HepG2 (cell line): ENCODE measurements around the gene GARIN5A. TPM values are rescaled to one million over a fixed set of nuclear protein-coding genes. Genes with fewer than 3 reads are reported as not detected.

Experiments
- ELF1 ChIP-seq: sonication (generic); formaldehyde crosslinking; IDR thresholded peaks from 2 replicates; pipeline ENCODE4 v1.4.0; 2020; ENCODE audit warnings: missing genetic modification reagents
- HNF4A ChIP-seq: sonication (generic); formaldehyde crosslinking; IDR thresholded peaks from 2 replicates; pipeline ENCODE4 v1.4.0; 2020; ENCODE audit warnings: missing genetic modification reagents
- KLF11 ChIP-seq: IDR thresholded peaks from 2 replicates; pipeline ENCODE4 v1.6.1; 2016; ENCODE audit warnings: missing compliant biosample characterization
- RXRA ChIP-seq: sonication (generic); formaldehyde crosslinking; IDR thresholded peaks from 2 replicates; pipeline ENCODE4 v1.5.1; 2020; ENCODE audit warnings: missing genetic modification reagents
- SOX5 ChIP-seq: IDR thresholded peaks from 2 replicates; pipeline ENCODE4 v1.6.1; 2016; ENCODE audit warnings: borderline replicate concordance
- SP1 ChIP-seq, 2 experiments: fragments of 450-650 bp in 1 of 2; sonication (generic) in 1 of 2; formaldehyde crosslinking in 1 of 2; IDR thresholded peaks; 2 replicates each; pipeline versions ENCODE4 v1.4.0 to v1.6.1; 2016 to 2020; ENCODE audit warnings: missing genetic modification reagents in 1 of 2
- TBX2 ChIP-seq: sonication (generic); formaldehyde crosslinking; IDR thresholded peaks from 2 replicates; pipeline ENCODE4 v1.5.0; 2020; ENCODE audit warnings: missing genetic modification reagents, mild to moderate bottlenecking, borderline replicate concordance
- TEAD2 ChIP-seq: sonication (generic); formaldehyde crosslinking; IDR thresholded peaks from 2 replicates; pipeline ENCODE4 v1.9.0; 2021; ENCODE audit warnings: missing genetic modification reagents
- ZBTB20 ChIP-seq: sonication (generic); formaldehyde crosslinking; IDR thresholded peaks from 2 replicates; pipeline ENCODE4 v1.8.1; 2023; ENCODE audit warnings: missing genetic modification reagents, low read depth, mild to moderate bottlenecking, borderline replicate concordance
- ZEB1 ChIP-seq: IDR thresholded peaks from 2 replicates; pipeline ENCODE4 v1.6.1; 2012; ENCODE audit warnings: mild to moderate bottlenecking, low read depth, inconsistent platforms; ENCODE audit not compliant: insufficient replicate concordance
- ZMYM3 ChIP-seq: sonication (generic); formaldehyde crosslinking; IDR thresholded peaks from 2 replicates; pipeline ENCODE4 v1.5.1; 2020; ENCODE audit warnings: mild to moderate bottlenecking, missing genetic modification reagents
- ZNF235 ChIP-seq: sonication (generic); formaldehyde crosslinking; IDR thresholded peaks from 2 replicates; pipeline ENCODE4 v1.8.1; 2023; ENCODE audit warnings: mild to moderate bottlenecking, missing genetic modification reagents, borderline replicate concordance
- ZNF335 ChIP-seq: sonication (generic); formaldehyde crosslinking; IDR thresholded peaks from 2 replicates; pipeline ENCODE4 v1.4.0; 2020; ENCODE audit warnings: missing genetic modification reagents
- ZNF768 ChIP-seq: sonication (generic); formaldehyde crosslinking; IDR thresholded peaks from 2 replicates; pipeline ENCODE4 v1.4.0; 2020; ENCODE audit warnings: missing genetic modification reagents
- polyA plus RNA-seq, 8 experiments: library from polyadenylated mRNA; depleted of rRNA in 3 of 8; stranded (reverse) in 7 of 8; unstranded in 1 of 8; fragments of >200 nt; fragmentation: Illumina TruSeq in 4 of 8; extraction: Trizol in 4 of 8; gene quantifications; 2 replicates each; pipeline versions ENCODE4 v1.2.1 to v1.2.3, GENCODE V29; 2011 to 2016; ENCODE audit warnings: low read depth in 4 of 8, missing spikeins in 1 of 8, mixed read lengths in 1 of 8; ENCODE audit not compliant: insufficient read depth in 1 of 8
- total RNA-seq, 5 experiments: library from RNA; depleted of rRNA; stranded (reverse); fragments of >200 nt; fragmentation: Illumina TruSeq; extraction: Trizol; gene quantifications; 2 replicates each; pipeline ENCODE4 v1.2.3, GENCODE V29; 2016; ENCODE audit warnings: low read depth in 1 of 5
- TF ChIP-seq, protein P1 (sequence below), 2 experiments: sonication (generic) in 1 of 2; formaldehyde crosslinking in 1 of 2; IDR thresholded peaks; 2 replicates each; pipeline versions ENCODE4 v1.5.1 to v1.6.1; 2011 to 2020; ENCODE audit warnings: borderline replicate concordance in 1 of 2, low read depth in 1 of 2, low read length in 1 of 2, mild to moderate bottlenecking in 1 of 2, missing genetic modification reagents in 1 of 2, moderate library complexity in 1 of 2

Gene GARIN5A
- total and polyA plus RNA-seq, 2 of the 13 experiments (the other 11 are each of a cell fraction or from before 2014, with no cell fraction given): not detected

DNA sequence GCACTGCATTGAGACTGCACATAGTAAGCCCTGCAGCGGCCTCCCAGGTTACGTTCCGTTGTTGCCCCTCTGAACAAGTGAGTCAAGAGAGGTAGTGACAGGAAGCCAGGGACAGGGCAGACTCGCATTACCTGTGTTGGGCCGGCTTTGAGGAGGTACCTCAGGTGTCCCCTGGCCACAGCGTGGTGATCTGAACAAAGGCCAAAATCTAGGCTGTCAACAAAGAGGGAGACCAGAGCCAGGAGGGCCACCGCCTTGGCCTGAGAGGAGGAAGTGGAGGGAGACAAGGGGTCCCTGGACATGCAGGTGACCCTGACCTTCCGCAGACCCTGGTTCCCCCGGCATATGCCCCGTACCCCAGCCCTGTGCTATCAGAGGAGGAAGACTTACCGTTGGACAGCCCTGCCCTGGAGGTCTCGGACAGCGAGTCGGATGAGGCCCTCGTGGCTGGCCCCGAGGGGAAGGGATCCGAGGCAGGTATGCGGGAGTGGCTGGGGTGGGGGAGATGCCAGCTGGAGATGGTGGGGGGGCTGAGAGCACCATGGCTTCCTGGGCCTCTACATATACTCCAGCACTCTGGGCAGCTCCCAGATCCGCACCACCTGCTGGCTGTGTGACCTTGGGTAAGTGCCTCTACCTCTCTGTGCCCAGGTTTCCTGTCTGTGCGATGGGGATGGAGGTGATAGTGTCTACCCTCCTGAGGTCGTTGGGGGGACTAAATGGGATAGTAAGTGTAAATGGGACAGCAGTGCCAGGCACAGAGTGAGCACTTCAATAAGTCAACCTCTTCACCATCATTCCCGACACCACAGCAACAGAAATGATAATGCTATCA, 53.2 kb downstream of the GARIN5A start (continued):
- TF ChIP-seq, protein P1, sequence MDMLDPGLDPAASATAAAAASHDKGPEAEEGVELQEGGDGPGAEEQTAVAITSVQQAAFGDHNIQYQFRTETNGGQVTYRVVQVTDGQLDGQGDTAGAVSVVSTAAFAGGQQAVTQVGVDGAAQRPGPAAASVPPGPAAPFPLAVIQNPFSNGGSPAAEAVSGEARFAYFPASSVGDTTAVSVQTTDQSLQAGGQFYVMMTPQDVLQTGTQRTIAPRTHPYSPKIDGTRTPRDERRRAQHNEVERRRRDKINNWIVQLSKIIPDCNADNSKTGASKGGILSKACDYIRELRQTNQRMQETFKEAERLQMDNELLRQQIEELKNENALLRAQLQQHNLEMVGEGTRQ (IDR thresholded peaks at IDR 0.05; ENCODE audit: low read depth, low read length): no peak
- TF ChIP-seq, protein P1 (CRISPR knock-in tag; IDR thresholded peaks at IDR 0.05; ENCODE audit: borderline replicate concordance): no peak
- TF ChIP-seq ZBTB20 (no peak), ZMYM3 (peak; percentile 43), ZNF335 (CRISPR knock-in tag) (no peak), SOX5 (CRISPR knock-in tag) (no peak), SP1 (IDR thresholded peaks at IDR 0.05) (no peak), SP1 (CRISPR knock-in tag; IDR thresholded peaks at IDR 0.05) (no peak), TEAD2 (CRISPR knock-in tag) (no peak), HNF4A (CRISPR knock-in tag) (peak; percentile 65), ZNF768 (CRISPR knock-in tag) (peak; percentile 99), ELF1 (0 out of 2 replicates have a peak, but pooled peaks have one; percentile 16), KLF11 (no peak), RXRA (CRISPR knock-in tag) (0 out of 2 replicates have a peak, but pooled peaks have one; percentile 16), TBX2 (CRISPR knock-in tag) (0 out of 2 replicates have a peak, but pooled peaks have one; percentile 17), ZNF235 (CRISPR knock-in tag) (no peak), ZEB1 (peak; percentile 16)
